T-helper 1 cell (primary cell): Measurements from ENCODE around the gene TMEM54.

Experiments used
- DNase-seq, 5 donors: peaks; one replicate each; pipeline ENCODE4 v3.0.0-alpha.2; 2012 to 2020

TMEM54 gene

DNA sequence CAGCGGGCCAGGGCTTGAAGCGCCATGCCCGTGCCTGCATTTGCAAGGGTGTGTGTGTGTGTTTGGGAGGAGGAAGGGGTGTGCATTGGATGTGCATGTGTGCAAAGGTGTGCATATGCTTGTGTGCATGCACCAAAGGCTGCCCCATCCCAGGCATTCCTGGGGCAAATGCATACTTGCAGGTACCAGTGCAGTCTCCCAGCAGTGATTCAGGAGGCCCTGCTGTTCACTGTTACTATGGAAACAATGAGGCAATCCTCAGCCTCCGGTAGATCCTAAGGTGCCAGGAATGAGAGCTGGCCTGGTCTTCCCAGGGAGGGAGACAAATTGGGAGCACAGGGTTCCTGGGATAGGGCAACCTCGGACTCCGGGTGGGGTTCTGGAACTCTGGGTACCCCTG, 23.0 kb downstream of the TMEM54 start:
- DNase-seq: no peak

DNA sequence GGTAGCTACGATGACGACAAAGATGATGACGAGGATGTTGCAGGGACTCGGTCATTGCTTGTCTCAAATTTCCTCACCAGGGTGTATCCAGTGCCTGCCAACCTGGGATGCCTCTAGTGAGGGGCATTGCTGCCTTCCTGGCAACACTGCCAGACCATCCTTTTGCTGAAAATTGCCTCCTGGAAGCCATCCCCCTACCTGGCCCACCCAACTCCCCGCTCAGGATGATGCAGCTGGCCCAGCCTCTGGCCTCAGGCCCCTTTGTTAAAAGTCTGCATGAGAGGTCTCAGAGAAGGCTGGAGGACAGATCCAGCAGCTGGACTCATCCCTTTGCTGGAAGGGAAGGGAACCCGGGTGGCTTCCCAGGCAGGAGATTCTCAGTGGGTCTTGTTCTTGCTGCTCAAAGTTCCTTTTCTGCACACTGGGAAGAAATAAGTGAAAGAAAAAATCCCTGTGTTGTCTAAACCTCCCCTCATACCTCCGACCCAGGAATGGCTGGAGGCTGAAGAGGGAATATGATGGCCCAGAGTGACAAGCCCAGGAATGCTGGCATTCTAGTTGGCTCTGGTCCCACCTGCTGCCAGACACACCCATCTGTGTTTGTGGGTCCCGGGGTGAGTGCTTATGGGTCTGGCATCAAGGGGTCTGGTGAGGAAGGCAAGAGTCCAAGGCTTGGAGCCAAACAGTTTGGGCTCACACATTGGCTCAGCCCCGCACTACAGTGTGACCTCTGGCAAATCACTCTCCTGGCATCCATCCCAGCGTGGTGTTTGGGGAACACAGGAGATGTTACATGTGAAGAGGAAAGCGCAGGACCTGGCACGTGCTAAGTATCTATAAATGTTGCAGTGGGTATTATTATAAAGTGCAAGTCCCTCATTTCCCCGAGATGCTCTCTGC, 23.7 kb downstream of the TMEM54 start:
- DNase-seq: no peak

DNA sequence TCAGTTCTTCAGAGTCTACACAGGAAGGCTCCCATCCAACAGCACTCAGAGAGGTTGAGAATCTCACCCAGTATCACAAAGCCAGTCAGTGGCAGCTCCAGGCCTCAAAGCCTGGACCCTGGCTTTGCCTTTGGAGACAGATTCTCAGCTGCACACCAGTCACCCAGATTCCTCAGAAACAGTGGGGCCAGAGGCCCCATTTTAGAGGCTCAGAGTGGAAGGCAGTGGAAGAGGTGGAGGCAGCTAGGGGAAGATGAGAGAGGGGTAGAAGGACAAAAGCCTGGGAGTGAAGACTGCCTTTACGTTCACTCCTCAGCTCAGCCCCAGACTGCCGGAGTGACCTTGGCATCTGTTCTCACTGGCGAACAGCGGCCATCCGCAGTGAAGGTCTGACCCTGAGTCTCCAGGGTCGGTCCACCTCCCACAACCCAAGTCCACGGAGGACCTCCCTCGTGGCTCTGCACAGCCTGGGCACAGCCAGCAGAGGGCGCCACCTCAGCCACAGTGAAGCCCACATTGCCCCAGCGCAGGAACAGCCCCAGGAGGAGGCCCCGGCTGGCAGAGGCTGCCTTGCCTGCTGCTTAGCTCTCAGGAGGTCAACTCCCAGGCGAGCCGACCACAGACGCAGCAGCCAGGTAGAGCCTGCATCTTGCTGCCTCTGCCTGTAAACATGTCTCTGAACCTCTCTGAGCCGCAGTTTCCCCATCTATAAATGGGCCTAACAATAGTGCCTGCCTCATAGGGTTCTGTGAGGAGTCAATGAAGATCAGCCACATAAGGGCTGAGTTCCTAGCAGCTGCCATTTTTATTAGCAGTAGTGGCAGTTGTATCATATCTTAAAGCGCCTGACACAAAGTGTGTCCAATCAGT, 24.6 kb downstream of the TMEM54 start:
- DNase-seq: peak in 3 of 5 donors; percentile 46 to 54 (median 50)

DNA sequence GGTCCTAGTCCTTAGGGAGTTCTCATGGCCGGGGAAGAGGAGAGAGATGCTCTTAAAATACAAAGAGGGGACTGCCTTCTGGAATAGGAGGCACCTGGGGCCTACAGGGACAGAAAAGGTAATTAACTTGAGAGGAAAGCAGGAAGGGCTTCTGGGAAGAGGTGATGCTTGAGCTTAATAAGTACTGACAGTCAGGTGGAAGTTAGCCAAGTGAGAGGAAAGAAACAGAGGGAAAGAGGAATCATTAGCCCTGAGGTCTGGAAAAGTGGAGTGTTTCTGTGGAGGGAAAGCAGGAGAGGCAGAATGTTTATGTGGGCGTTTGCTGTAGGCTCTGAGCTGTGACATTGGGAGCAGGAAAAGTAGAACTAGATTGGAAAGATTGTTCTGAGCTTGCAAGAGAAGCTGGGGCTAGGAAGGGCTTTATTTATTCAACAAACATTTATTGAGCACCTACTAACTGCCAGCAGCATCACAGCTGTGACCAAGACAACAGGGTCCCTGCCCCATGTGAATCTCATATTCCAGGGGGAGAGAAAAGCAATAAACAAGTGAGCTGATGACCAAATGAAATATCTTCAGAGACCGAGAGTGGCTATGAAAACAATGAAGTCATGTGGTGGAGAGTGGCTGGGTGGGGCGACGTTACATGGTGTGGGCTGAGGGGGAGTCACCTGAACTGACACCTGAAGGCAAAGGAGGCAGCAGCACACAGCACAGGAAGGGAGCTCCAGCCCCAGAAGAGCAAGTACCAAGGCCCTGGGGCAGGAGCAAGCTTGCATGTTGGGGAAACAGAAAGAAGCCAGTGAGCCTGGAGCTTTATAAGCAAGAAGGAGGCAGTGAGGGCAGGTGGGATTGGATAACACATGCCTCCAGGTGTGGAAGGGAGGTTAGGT, 26.1 kb downstream of the TMEM54 start:
- DNase-seq: no peak

DNA sequence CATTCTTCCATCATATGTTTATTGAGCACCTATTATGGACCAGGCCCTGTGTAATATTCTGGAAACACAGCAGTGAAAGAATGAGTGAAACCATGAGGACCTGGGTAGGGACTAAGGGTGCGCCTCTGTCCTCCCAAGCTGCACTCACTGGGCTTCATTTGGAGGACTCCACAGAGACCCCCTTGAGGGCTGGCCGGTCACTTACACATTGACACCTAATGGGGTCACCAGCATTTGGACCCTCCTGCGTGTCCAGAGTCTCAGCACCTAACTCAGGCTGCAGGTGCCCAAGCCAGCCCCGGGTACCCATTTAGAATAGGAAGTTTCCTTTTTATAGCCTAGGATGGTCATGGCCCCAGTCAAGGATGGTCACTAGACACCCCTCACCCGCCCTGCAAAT, 27.7 kb downstream of the TMEM54 start:
- DNase-seq: no peak

DNA sequence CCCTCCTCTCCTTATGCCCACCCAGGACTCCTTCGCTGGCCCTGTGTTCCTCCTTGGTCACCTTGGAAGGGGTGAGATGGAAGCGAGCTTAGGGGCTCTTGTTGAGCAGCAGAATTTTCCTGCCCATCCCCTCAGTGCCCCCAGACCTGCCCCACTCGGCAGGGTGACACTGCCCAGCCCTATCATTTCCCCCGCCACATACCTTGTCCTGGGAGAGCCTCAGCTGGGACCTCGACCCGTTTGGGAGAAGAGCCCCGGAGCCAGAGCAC, 29.1 kb downstream of the TMEM54 start:
- no peak for DNase-seq

DNA sequence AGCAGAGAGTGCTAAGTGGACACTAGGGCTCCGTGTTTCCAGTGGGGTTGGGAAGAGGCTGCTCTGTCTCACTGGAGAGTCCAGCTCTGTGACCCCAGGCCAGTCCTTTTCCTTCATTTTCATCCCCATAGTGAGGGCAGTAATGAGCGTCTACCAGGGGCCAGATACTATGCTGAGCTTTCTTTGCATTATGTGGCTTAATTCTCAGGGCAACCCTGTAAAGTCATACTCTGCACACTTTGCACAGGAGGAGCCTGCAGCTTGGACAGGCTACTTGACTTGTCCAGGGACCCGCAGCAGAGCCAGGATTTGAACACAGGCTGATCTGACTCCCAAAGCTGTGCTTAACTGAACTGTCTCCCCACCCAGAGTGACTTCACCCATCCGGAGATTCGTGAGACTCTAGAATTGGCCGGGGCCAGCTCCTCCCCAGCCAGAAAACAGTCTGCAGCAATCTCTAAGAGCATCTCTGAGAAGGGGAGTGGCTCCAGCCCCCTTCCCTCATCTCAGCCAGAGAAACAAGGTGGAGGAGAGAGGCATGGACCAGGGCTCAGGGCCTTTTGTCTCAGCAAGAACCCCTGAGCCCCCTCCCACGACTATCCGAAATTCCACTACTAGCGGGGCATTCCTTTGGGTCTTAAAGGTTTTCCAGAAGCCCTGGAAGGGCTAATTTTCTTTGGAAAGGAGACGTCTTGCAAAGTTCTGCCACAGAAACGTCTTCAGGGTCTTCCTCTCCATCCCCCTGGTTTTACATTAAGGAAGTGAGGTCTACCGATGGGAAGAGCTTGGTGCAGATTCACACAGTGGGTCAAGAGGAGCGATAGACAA, 29.6 kb downstream of the TMEM54 start:
- no peak for DNase-seq

DNA sequence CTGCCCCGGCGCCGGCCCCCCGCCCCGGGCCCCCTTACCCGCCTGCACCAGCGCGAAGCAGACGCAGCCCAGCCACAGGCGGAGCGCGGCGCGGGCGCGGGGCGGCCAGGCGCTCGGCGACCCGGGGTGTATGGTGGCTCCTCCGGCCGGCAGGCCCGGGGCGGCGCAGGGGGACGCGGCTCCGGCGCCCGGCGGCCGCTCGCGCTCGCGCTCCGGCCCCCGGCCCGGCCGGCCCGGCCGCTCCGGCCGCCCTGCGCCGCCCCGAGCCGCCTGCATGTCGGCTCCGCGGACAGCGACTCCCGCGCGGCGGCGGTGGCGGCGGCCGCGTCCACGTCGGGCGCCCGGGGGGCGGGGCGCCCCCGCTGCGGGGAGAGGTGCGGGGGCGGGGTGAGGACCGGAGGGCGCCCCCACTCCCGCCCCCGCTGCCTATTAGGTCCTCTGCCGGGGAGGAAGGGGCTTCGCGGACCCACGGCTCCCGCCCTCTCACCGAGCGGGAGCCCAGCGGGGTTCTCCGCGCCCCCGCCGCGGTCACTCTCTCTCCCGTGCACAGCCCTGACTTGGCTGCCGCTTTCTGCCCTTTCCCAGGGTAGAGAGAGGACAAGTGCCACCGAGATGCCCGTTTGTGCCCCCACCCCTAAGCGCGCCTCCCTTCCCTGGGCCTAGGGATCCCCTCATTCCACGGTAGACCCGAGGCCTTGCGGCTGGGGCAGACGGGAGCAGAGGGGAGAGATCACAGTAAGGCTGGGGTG, 30.4 kb downstream of the TMEM54 start, which contains the start of gene FNDC5:
TSS of gene FNDC5 (minus strand) at position 298 of the 749 bp plus-strand sequence.
- no peak for DNase-seq

DNA sequence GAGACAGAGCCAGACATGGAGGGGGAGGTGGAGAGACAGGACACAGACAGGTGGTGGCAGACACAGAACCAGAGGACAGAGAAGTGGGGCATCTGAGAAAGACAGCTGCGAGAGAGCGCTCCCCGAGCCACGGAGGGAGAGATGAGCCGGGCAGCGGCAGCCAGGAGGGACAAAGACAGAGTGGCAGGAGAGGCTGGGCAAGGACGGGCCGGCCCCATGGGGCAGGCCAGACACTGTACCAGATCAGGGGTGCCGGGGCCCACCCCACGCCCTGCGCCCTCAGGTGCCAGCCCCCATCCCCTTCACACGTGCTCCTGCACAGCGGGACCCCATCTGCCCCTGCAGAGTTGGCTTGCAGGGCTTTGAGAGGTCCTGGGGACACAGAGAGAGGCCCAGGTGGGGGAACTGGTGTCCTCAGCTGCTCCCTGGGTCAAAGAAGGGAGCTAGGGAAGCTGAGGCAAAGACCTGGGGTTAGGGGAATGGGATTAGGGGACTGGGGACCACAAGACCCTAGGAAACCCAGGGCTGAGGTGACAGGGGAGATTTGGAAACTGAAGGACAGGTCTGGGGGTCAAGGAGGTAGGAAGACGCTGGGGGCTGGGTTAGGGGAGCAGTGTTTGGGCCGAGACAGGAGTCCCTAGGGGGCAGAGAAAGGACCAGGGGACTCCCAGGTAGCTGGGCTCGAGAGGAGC, 31.1 kb downstream of the TMEM54 start:
- no peak for DNase-seq

DNA sequence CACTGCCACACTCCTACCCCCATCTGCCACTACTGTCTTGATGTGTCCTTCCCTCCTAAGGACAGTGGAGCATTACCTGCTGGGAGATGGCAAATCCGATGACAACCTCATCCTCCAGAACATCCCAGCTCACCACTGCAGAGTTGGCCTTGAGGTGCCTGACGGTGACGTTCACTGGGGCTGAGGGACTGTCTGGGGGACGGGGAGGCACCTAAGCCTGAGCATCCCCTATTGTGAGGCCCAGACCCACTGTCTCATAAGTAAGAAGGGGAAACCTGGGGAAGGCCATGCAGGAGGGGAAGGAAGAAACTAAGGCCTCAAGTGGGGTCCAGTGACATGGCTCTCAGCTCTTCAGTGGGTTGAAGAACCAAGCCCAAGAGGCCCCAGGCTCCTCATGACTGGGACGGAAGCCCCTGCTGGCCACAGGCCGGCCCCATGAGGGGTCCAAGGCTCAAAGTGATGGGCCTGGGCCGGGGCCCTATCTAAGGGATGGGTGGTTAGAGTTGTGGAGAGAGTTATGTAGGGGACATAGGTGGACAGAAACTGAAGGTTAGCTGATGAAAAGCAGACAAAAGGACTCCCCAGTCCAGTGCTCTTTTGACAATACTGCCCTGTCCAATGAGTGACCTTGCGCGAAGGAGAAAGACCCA, 32.3 kb downstream of the TMEM54 start:
- no peak for DNase-seq

DNA sequence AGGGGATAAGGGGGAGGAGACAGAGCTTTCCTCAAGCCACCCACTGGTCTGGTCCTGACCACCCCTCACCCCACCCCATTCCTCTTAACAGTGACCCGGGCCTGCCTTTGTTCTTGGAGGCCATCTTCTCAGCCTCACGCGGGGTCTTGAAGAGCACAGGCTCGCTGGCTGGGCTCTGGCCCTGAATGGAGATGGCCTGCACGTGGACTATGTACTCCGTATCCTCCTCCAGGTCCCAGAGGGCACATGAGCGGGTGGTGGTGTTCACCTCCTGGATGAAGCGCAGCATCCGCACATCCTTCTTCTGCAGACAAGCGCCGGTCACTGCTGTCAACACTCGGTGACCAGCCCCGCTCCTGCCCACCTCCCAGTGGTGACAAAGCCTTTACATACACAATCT, 33.1 kb downstream of the TMEM54 start:
- DNase-seq: no peak

DNA sequence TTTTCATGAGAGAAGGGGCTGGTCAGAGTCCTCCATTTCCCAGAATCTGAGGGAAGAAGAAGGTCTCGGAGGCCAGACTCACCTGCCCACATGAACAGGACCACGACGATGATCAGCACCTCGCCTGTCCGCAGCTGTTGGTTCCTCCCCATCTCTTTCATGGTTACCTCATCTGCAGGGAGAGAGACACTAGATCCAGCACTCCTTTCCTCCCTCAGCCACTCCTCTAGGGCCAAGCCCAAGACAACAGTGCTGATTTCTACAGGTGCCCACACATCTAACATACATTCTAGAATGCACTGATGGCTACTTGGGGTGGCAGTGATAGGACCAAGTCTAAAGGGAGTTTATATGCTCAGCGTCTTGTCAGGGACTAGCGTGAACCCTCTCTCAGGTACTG, 33.5 kb downstream of the TMEM54 start:
- DNase-seq: no peak

DNA sequence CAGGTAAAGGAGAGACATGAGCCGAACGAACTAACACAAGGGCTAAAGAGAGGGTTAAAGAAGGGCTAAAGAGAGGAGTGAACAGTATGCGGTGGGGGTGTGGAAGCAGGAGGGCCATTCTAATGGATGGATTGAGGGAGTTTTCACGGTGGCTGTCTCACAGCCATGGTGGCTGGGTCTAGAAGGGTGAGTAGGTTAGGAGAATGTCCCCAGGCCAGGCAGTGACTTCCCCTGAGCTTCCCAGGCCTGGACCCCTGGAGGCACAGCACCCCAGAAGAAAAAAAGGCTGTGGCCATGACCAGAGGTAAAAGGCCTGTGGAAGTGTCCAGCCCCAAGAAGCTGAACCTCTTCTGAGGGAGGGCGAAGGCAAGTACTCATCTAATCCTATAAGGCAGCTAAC, 34.0 kb downstream of the TMEM54 start:
- no peak for DNase-seq

DNA sequence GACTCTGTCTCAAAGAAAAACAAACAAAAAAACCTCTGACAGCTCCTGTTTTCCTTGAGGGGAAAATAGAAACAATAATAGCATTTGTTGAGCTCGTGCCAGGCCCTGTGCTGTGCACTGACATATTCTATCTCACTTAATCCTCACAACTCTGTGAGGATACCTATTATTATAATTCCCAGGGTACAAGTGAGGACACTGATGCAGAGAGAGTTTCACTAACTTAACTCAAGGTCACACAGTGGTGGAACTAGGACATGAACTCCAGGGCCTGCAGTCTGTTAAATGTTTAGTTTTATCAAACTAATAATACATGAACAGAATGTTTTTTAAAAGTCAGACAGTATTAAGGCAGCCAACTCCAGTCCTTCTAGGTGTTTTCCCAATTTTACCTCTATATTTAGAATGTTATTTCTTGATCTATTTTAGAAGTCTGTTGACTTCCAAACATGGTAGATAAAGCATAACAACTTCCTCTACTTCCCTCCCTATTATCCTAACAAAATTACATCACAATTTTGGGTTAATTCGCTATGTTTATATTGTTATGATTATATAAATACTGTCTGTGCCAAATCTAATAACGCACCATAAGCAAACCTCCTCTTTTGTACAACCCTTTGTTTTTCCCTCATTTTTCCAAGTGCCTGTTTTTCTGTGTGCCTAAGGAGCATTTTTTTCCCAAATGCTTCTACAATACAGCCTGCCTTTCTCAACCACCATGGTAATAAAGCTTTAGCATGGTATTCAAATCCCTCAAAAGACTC, 35.4 kb downstream of the TMEM54 start:
- no peak for DNase-seq

DNA sequence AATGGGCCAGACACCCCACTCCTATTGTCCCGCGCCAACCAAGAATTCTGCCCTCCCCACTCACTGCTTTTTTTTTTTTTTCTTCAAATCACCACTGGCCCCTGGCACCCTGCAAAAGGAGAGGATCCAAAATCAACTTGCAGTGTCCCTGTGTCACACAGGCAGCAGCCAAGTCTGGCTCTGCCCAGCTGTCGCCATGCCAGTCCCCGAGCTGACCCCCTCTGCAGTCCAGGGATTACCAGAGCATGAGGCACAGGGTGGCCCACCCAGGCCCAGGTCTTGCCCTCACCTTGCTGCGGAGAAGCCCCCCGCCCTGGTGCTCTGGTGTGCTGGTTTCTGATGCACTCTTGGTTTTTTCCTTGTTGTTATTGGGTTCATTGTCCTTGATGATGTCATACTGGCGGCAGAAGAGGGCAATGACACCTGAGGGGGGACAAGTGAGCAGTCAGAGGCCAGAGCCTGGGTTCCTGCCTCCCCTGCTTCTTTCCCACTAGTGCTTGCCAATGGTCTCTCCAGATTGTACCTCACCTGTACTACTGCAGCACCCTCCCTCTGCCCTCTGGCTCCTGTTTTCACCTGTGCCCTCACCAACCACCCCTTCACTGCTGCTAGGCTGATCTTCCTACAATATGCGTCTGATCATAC, 36.7 kb downstream of the TMEM54 start:
- DNase-seq: no peak

DNA sequence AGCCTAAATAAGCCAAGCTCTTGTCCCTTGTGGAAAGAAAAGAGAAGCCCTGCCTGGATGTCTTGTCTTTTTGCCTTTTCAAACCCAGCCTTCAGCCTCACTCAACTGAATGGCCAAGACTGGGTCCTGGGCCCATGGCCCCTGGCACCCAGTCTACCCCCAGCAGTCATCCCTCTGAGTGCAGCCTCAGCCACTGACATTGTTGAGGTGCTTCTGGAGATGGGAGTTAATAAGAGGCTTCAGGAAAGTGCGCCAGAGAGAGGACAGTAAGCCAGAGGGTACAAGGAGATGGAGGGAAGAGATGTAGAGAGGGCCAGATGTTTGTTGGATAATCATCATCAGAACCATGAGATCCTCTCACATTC, 37.3 kb downstream of the TMEM54 start:
- DNase-seq: no peak

DNA sequence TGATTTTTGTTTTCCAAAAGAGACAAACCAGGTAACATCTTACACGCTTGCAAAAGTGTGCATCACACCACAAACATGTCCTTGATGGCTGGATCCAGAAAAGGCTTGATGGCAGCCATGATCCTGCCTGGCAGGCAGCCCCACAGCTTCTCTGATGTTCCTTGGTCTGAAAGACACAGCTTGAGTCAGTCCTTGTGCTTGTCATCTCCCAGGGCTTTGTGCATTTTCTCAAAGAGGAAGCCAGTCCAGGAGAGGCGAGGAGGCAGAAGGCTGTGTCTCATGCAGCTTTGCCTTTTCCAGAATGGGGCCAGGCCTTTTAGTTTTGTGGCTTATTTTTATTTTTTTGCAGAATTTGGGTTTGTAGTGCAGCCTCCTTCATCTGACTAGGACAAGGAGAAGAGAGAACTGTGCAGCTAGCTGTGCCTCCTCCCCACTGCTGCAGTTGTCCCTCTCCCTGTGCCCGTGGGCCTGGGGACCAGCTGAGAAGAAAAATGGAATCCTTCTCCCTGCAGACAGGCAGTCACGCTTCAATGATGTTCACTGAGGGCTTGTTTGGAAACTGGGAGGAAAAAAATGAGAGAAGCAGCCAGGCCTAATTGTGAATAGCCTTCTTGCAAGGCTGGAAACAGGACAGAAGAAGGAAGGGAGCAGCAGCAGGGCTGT, 37.8 kb downstream of the TMEM54 start:
- DNase-seq: no peak
